Activated CD4-positive, CD25-positive, alpha-beta regulatory T cell treated with anti-CD3 and anti-CD28 coated beads, Interleukin-2, amount 50 U/mL, for 24 hours (primary cell): ENCODE results near the gene MYRFL.

Experiments used
- ATAC-seq, 2 donors: fragments of 150-1000 bp; cut with Tn5 transposase; one replicate each; pipeline ENCODE4 v1.10.0; 2021; ENCODE audit warnings: mild to moderate bottlenecking in 1 of 2, moderate library complexity in 1 of 2

Gene MYRFL

GRCh38 chr12:69900720-69901131 is 75.7 kb downstream of the MYRFL start:
- no peak for ATAC-seq

- no peak for ATAC-seq
Observed at GRCh38 chr12:69901221-69901905, 76.3 kb downstream of the MYRFL start.

GRCh38 chr12:69903548-69903947 is 78.5 kb downstream of the MYRFL start:
- ATAC-seq = no peak

- no peak for ATAC-seq
Observed at GRCh38 chr12:69904777-69905176, 79.8 kb downstream of the MYRFL start.

GRCh38 chr12:69905801-69906200 is 80.8 kb downstream of the MYRFL start:
- no peak for ATAC-seq

- no peak for ATAC-seq
Observed at GRCh38 chr12:69906411-69907216, 81.6 kb downstream of the MYRFL start.

GRCh38 chr12:69908203-69908602 is 83.2 kb downstream of the MYRFL start:
- ATAC-seq = no peak

GRCh38 chr12:69910694-69911093 is 85.7 kb downstream of the MYRFL start:
- ATAC-seq = no peak

GRCh38 chr12:69913526-69913925 is 88.5 kb downstream of the MYRFL start:
- no peak for ATAC-seq

- no peak for ATAC-seq
Observed at GRCh38 chr12:69915964-69916363, 90.9 kb downstream of the MYRFL start.

- no peak for ATAC-seq
Observed at GRCh38 chr12:69916544-69917235, 91.7 kb downstream of the MYRFL start.

GRCh38 chr12:69918287-69918686 is 93.3 kb downstream of the MYRFL start:
- ATAC-seq = no peak

- ATAC-seq = no peak
Observed at GRCh38 chr12:69919495-69919894, 94.5 kb downstream of the MYRFL start.

GRCh38 chr12:69921831-69922230 is 96.8 kb downstream of the MYRFL start:
- ATAC-seq = no peak

GRCh38 chr12:69922999-69923398 is 98.0 kb downstream of the MYRFL start:
- ATAC-seq = no peak

GRCh38 chr12:69925291-69925690 is 100.3 kb downstream of the MYRFL start:
- ATAC-seq = no peak

- ATAC-seq = no peak
Observed at GRCh38 chr12:69927164-69927563, 102.1 kb downstream of the MYRFL start.

- no peak for ATAC-seq
Observed at GRCh38 chr12:69929125-69929524, 104.1 kb downstream of the MYRFL start.

GRCh38 chr12:69929531-69929930 is 104.5 kb downstream of the MYRFL start:
- no peak for ATAC-seq

- no peak for ATAC-seq
Observed at GRCh38 chr12:69931569-69931968, 106.5 kb downstream of the MYRFL start.

GRCh38 chr12:69932154-69932553 is 107.1 kb downstream of the MYRFL start:
- ATAC-seq = no peak

- ATAC-seq = no peak
Observed at GRCh38 chr12:69932676-69933552, 107.9 kb downstream of the MYRFL start.

- ATAC-seq = no peak
Observed at GRCh38 chr12:69934011-69934410, 109.0 kb downstream of the MYRFL start.
